Neural cell (in vitro differentiated cells): ENCODE data around the gene CCIN. TPM values are rescaled to one million over a fixed set of nuclear protein-coding genes. Genes with fewer than 3 reads are reported as not detected.

Source experiments
- H2AFZ ChIP-seq: fragments of 200-600, 300-800 bp; sonication (generic), shearing (Covaris generic); 2 replicates; pipeline ENCODE4 v1.6.0; 2014; ENCODE audit warnings: low read depth, mild to moderate bottlenecking, antibody characterized with exemption, low read length, moderate library complexity
- H3F3A ChIP-seq: fragments of 200-600 bp; shearing (Covaris generic); 2 replicates; pipeline ENCODE4 v1.6.1; 2016; ENCODE audit warnings: mild to moderate bottlenecking, moderate library complexity, mixed read lengths, antibody characterized with exemption, low read length; ENCODE audit not compliant: insufficient read depth, poor library complexity, severe bottlenecking
- H3K27ac ChIP-seq: fragments of 200-600, 300-800 bp; sonication (generic), shearing (Covaris generic); 2 replicates; pipeline ENCODE4 v1.5.1; 2014; ENCODE audit warnings: mild to moderate bottlenecking, low read length, moderate library complexity
- H3K27me3 ChIP-seq: fragments of 300-800, 200-600 bp; sonication (generic), shearing (Covaris generic); 2 replicates; pipeline ENCODE4 v1.6.0; 2014; ENCODE audit warnings: mild to moderate bottlenecking, low read depth, low read length, moderate library complexity; ENCODE audit not compliant: insufficient read depth
- H3K36me3 ChIP-seq: fragments of 300-800, 200-600 bp; sonication (generic), shearing (Covaris generic); 2 replicates; pipeline ENCODE4 v1.5.1; 2014; ENCODE audit warnings: mild to moderate bottlenecking, antibody characterized with exemption, low read length, moderate library complexity; ENCODE audit not compliant: insufficient read depth
- H3K4me2 ChIP-seq: fragments of 300-800, 200-600 bp; sonication (generic), shearing (Covaris generic); 2 replicates; pipeline ENCODE4 v1.6.0; 2014; ENCODE audit warnings: mild to moderate bottlenecking, low read length
- H3K4me3 ChIP-seq: fragments of 300-800, 200-600 bp; sonication (generic), shearing (Covaris generic); 2 replicates; pipeline ENCODE4 v1.5.1; 2014; ENCODE audit warnings: mild to moderate bottlenecking, low read length, moderate library complexity
- H3K79me2 ChIP-seq: fragments of 200-600 bp; shearing (Covaris generic); replicated peaks from 2 replicates; pipeline ENCODE4 v1.6.0; 2014; ENCODE audit warnings: mild to moderate bottlenecking, low read length, moderate library complexity; ENCODE audit not compliant: insufficient read depth
- H3K9ac ChIP-seq: fragments of 300-800, 200-600 bp; sonication (generic), shearing (Covaris generic); 2 replicates; pipeline ENCODE4 v1.6.1; 2016; ENCODE audit warnings: mild to moderate bottlenecking, low read length, mixed read lengths
- H3K9me2 ChIP-seq: fragments of 200-600 bp; shearing (Covaris generic); 2 replicates; pipeline ENCODE4 v1.6.1; 2016; ENCODE audit warnings: mild to moderate bottlenecking, low read length, mixed read lengths; ENCODE audit not compliant: insufficient read depth
- H3K9me3 ChIP-seq: fragments of 200-600, 300-800 bp; sonication (generic), shearing (Covaris generic); 2 replicates; pipeline ENCODE4 v1.6.1; 2016; ENCODE audit warnings: mild to moderate bottlenecking, mixed run types, low read length, moderate library complexity, mixed read lengths
- H4K20me1 ChIP-seq: fragments of 200-600 bp; shearing (Covaris generic); 2 replicates; pipeline ENCODE4 v1.6.1; 2016; ENCODE audit warnings: mild to moderate bottlenecking, mixed run types; ENCODE audit not compliant: insufficient read depth
- CTCF ChIP-seq: fragments of 450-650 bp; IDR thresholded peaks from 2 replicates; pipeline ENCODE4 v1.5.1; 2014; ENCODE audit warnings: antibody characterized with exemption, mild to moderate bottlenecking, moderate library complexity; ENCODE audit not compliant: poor library complexity, severe bottlenecking
- EP300 ChIP-seq: fragments of 450-650 bp; conservative IDR thresholded peaks from 2 replicates; pipeline ENCODE4 v1.6.1; 2014; ENCODE audit warnings: antibody characterized with exemption, mild to moderate bottlenecking, moderate library complexity; ENCODE audit not compliant: poor library complexity, severe bottlenecking
- EZH2 ChIP-seq: fragments of 200-600, 300-800 bp; shearing (Covaris generic), sonication (generic); IDR thresholded peaks from 2 replicates; pipeline ENCODE4 v1.6.1; 2014; ENCODE audit warnings: antibody characterized with exemption, low read length, borderline replicate concordance, mild to moderate bottlenecking; ENCODE audit not compliant: insufficient read depth, poor library complexity, severe bottlenecking
- MXI1 ChIP-seq: fragments of 450-650 bp; conservative IDR thresholded peaks from 2 replicates; pipeline ENCODE4 v1.6.1; 2014; ENCODE audit warnings: antibody characterized with exemption, mild to moderate bottlenecking; ENCODE audit not compliant: poor library complexity, severe bottlenecking
- POLR2AphosphoS5 ChIP-seq: IDR thresholded peaks from 2 replicates; pipeline ENCODE4 v1.6.1; 2012
- RAD21 ChIP-seq: fragments of 450-650 bp; conservative IDR thresholded peaks from 2 replicates; pipeline ENCODE4 v1.6.1; 2014; ENCODE audit warnings: antibody characterized with exemption, mild to moderate bottlenecking, moderate library complexity
- REST ChIP-seq: IDR thresholded peaks from 2 replicates; pipeline ENCODE4 v1.6.1; 2012; ENCODE audit warnings: borderline replicate concordance
- SMC3 ChIP-seq: fragments of 450-650 bp; conservative IDR thresholded peaks from 2 replicates; pipeline ENCODE4 v1.6.1; 2014; ENCODE audit warnings: antibody characterized with exemption, mild to moderate bottlenecking, moderate library complexity; ENCODE audit not compliant: poor library complexity
- TAF1 ChIP-seq: IDR thresholded peaks from 2 replicates; pipeline ENCODE4 v1.6.1; 2012; ENCODE audit warnings: low read depth
- polyA plus RNA-seq: library from polyadenylated mRNA; depleted of rRNA; stranded (reverse); fragments of >200 nt; gene quantifications from 2 replicates; pipeline ENCODE4 v1.2.3, GENCODE V29; 2014

Gene CCIN
- polyA plus RNA-seq, 1 donor from 2014 or later = not detected

- Histone ChIP-seq H3K9me2 (no peaks in the 10 kb centered on the region), H3K4me3 (no peak overlapping the region), H3K36me3 (peaks cover 7% of the 10 kb centered on the region), H4K20me1 (no peaks in the 10 kb centered on the region), H3K4me2 (no peak overlapping the region), H2AFZ (no peak overlapping the region), H3K9ac (no peak overlapping the region), H3K27me3 (no peaks in the 10 kb centered on the region), H3F3A (no peaks in the 10 kb centered on the region), H3K79me2 (no peaks in the 10 kb centered on the region), H3K9me3 (no peaks in the 10 kb centered on the region), H3K27ac (no peak overlapping the region)
- TF ChIP-seq EP300 (no peak), MXI1 (no peak), SMC3 (no peak), EZH2 (no peak), POLR2AphosphoS5 (no peak), CTCF (no peak), REST (no peak), RAD21 (no peak), TAF1 (no peak)
Observed at GRCh38 chr9:36120705-36121104, 48.5 kb upstream of the CCIN start.

GRCh38 chr9:36121971-36122370 is 47.2 kb upstream of the CCIN start:
- H4K20me1 ChIP-seq = no peaks in the 10 kb centered on the region
- peaks cover 7% of the 10 kb centered on the region for H3K36me3 ChIP-seq
- H3K4me3 ChIP-seq = no peak overlapping the region
- H3K27ac ChIP-seq = no peak overlapping the region
- H3K9me3 ChIP-seq = no peaks in the 10 kb centered on the region
- no peak for TF ChIP-seq REST
- no peak overlapping the region for H3K4me2 ChIP-seq
- H3K9me2 ChIP-seq = no peaks in the 10 kb centered on the region
- H3K27me3 ChIP-seq = no peaks in the 10 kb centered on the region
- H3K79me2 ChIP-seq = no peaks in the 10 kb centered on the region
- H3F3A ChIP-seq = no peaks in the 10 kb centered on the region
- no peak overlapping the region for H2AFZ ChIP-seq
- H3K9ac ChIP-seq = no peak overlapping the region
